ENCODE data around the gene CCL11. TPM values are rescaled to one million over a fixed set of nuclear protein-coding genes. Genes with fewer than 3 reads are reported as not detected.

The CCL11 gene
- total RNA-seq, 3 donors from 2014 or later = not detected

- Mint-ChIP-seq H3K9me3 (no peaks in the 10 kb centered on the region), H3K4me1 (ENCODE audit: low read depth) (no peaks in the 10 kb centered on the region), H3K27me3 (ENCODE audit: low read depth) (peaks cover 34% of the 10 kb centered on the region), H3K4me3 (no peak overlapping the region), H3K36me3 (ENCODE audit: insufficient read depth) (no peaks in the 10 kb centered on the region)
- ATAC-seq (no peak), DNase-seq (no peak)
Measured at GRCh38 chr17:34252444-34253138, 33.0 kb upstream of the CCL11 start.

GRCh38 chr17:34253139-34253525, 32.4 kb upstream of the CCL11 start:
- H3K4me3 Mint-ChIP-seq = no peak overlapping the region
- no peak for DNase-seq
- no peaks in the 10 kb centered on the region for H3K4me1 Mint-ChIP-seq (ENCODE audit: low read depth)
- H3K9me3 Mint-ChIP-seq = no peaks in the 10 kb centered on the region
- H3K27me3 Mint-ChIP-seq (ENCODE audit: low read depth) = peaks cover 34% of the 10 kb centered on the region
- no peak for ATAC-seq
- no peaks in the 10 kb centered on the region for H3K36me3 Mint-ChIP-seq (ENCODE audit: insufficient read depth)

- no peak for ATAC-seq
- Mint-ChIP-seq H3K9me3 (no peaks in the 10 kb centered on the region), H3K36me3 (ENCODE audit: insufficient read depth) (no peaks in the 10 kb centered on the region), H3K27me3 (ENCODE audit: low read depth) (peaks cover 34% of the 10 kb centered on the region), H3K4me1 (ENCODE audit: low read depth) (no peaks in the 10 kb centered on the region), H3K4me3 (no peak overlapping the region)
- no peak for DNase-seq
Measured at GRCh38 chr17:34254146-34254545, 31.4 kb upstream of the CCL11 start.

GRCh38 chr17:34254651-34255380, 30.7 kb upstream of the CCL11 start, which contains the start of gene CCL2:
Gene CCL2 (plus strand): TSS chr17:34255285. CDS start chr17:34255350, 65 bp downstream.
- Mint-ChIP-seq H3K36me3 (ENCODE audit: insufficient read depth) (no peaks in the 10 kb centered on the region), H3K4me3 (no peak within 1 kb of the TSS), H3K9me3 (no peaks in the 10 kb centered on the region), H3K27me3 (ENCODE audit: low read depth) (peaks cover 35% of the 10 kb centered on the region), H3K4me1 (ENCODE audit: low read depth) (no peaks in the 10 kb centered on the region)
- ATAC-seq (no peak), DNase-seq (no peak)

GRCh38 chr17:34255381-34255732, 30.2 kb upstream of the CCL11 start:
- Mint-ChIP-seq H3K9me3 (no peaks in the 10 kb centered on the region), H3K4me1 (ENCODE audit: low read depth) (no peaks in the 10 kb centered on the region), H3K27me3 (ENCODE audit: low read depth) (peaks cover 34% of the 10 kb centered on the region), H3K36me3 (ENCODE audit: insufficient read depth) (no peaks in the 10 kb centered on the region), H3K4me3 (no peak overlapping the region)
- DNase-seq (no peak), ATAC-seq (no peak)

GRCh38 chr17:34255841-34256240, 29.7 kb upstream of the CCL11 start:
- Mint-ChIP-seq H3K36me3 (ENCODE audit: insufficient read depth) (no peaks in the 10 kb centered on the region), H3K4me1 (ENCODE audit: low read depth) (no peaks in the 10 kb centered on the region), H3K9me3 (no peaks in the 10 kb centered on the region), H3K4me3 (no peak overlapping the region), H3K27me3 (ENCODE audit: low read depth) (peaks cover 34% of the 10 kb centered on the region)
- ATAC-seq (no peak), DNase-seq (no peak)

GRCh38 chr17:34257299-34257985, 28.1 kb upstream of the CCL11 start:
- ATAC-seq = no peak
- Mint-ChIP-seq H3K4me1 (ENCODE audit: low read depth) (no peaks in the 10 kb centered on the region), H3K27me3 (ENCODE audit: low read depth) (peaks cover 29% of the 10 kb centered on the region), H3K36me3 (ENCODE audit: insufficient read depth) (no peaks in the 10 kb centered on the region), H3K9me3 (no peaks in the 10 kb centered on the region), H3K4me3 (no peak overlapping the region)
- DNase-seq = no peak

- H3K27me3 Mint-ChIP-seq (ENCODE audit: low read depth) = peaks cover 26% of the 10 kb centered on the region
- no peaks in the 10 kb centered on the region for H3K4me1 Mint-ChIP-seq (ENCODE audit: low read depth)
- no peak for ATAC-seq
- H3K36me3 Mint-ChIP-seq (ENCODE audit: insufficient read depth) = no peaks in the 10 kb centered on the region
- H3K4me3 Mint-ChIP-seq = no peak overlapping the region
- no peak for DNase-seq
- H3K9me3 Mint-ChIP-seq = no peaks in the 10 kb centered on the region
Measured at GRCh38 chr17:34257986-34258326, 27.6 kb upstream of the CCL11 start.

- no peaks in the 10 kb centered on the region for H3K36me3 Mint-ChIP-seq (ENCODE audit: insufficient read depth)
- no peak overlapping the region for H3K4me3 Mint-ChIP-seq
- peaks cover 22% of the 10 kb centered on the region for H3K27me3 Mint-ChIP-seq (ENCODE audit: low read depth)
- ATAC-seq (no peak), DNase-seq (no peak)
- no peaks in the 10 kb centered on the region for H3K9me3 Mint-ChIP-seq
- no peaks in the 10 kb centered on the region for H3K4me1 Mint-ChIP-seq (ENCODE audit: low read depth)
Measured at GRCh38 chr17:34259146-34259545, 26.4 kb upstream of the CCL11 start.

- no peaks in the 10 kb centered on the region for H3K9me3 Mint-ChIP-seq
- H3K27me3 Mint-ChIP-seq (ENCODE audit: low read depth) = peaks cover 24% of the 10 kb centered on the region
- ATAC-seq = no peak
- H3K4me1 Mint-ChIP-seq (ENCODE audit: low read depth) = no peaks in the 10 kb centered on the region
- no peaks in the 10 kb centered on the region for H3K36me3 Mint-ChIP-seq (ENCODE audit: insufficient read depth)
- no peak overlapping the region for H3K4me3 Mint-ChIP-seq
- DNase-seq = no peak
Measured at GRCh38 chr17:34260861-34261260, 24.7 kb upstream of the CCL11 start.

GRCh38 chr17:34261568-34262337, 23.8 kb upstream of the CCL11 start:
- Mint-ChIP-seq H3K27me3 (ENCODE audit: low read depth) (peaks cover 26% of the 10 kb centered on the region), H3K4me1 (ENCODE audit: low read depth) (no peaks in the 10 kb centered on the region), H3K4me3 (no peak overlapping the region), H3K36me3 (ENCODE audit: insufficient read depth) (no peaks in the 10 kb centered on the region), H3K9me3 (no peaks in the 10 kb centered on the region)
- ATAC-seq = no peak
- no peak for DNase-seq

GRCh38 chr17:34265711-34266110, 19.8 kb upstream of the CCL11 start:
- peaks cover 31% of the 10 kb centered on the region for H3K27me3 Mint-ChIP-seq (ENCODE audit: low read depth)
- no peaks in the 10 kb centered on the region for H3K36me3 Mint-ChIP-seq (ENCODE audit: insufficient read depth)
- ATAC-seq = no peak
- H3K9me3 Mint-ChIP-seq = no peaks in the 10 kb centered on the region
- H3K4me3 Mint-ChIP-seq = no peak overlapping the region
- no peaks in the 10 kb centered on the region for H3K4me1 Mint-ChIP-seq (ENCODE audit: low read depth)
- DNase-seq = no peak

- H3K4me1 Mint-ChIP-seq (ENCODE audit: low read depth) = no peaks in the 10 kb centered on the region
- H3K9me3 Mint-ChIP-seq = no peaks in the 10 kb centered on the region
- ATAC-seq (no peak), DNase-seq (no peak)
- H3K36me3 Mint-ChIP-seq (ENCODE audit: insufficient read depth) = no peaks in the 10 kb centered on the region
- H3K27me3 Mint-ChIP-seq (ENCODE audit: low read depth) = peaks cover 47% of the 10 kb centered on the region
- no peak within 1 kb of the TSS for H3K4me3 Mint-ChIP-seq
Measured at GRCh38 chr17:34269969-34270368, 15.6 kb upstream of the CCL11 start, which contains the start of gene CCL7. Gene CCL7 (plus strand): TSS chr17:34270221. CDS start chr17:34270291, 70 bp downstream.

- ATAC-seq (no peak), DNase-seq (no peak)
- Mint-ChIP-seq H3K9me3 (no peaks in the 10 kb centered on the region), H3K36me3 (ENCODE audit: insufficient read depth) (no peaks in the 10 kb centered on the region), H3K4me3 (no peak overlapping the region), H3K4me1 (ENCODE audit: low read depth) (no peaks in the 10 kb centered on the region), H3K27me3 (ENCODE audit: low read depth) (peaks cover 52% of the 10 kb centered on the region)
Measured at GRCh38 chr17:34275881-34276280, 9.7 kb upstream of the CCL11 start.

Measured in activated T-cell treated with anti-CD3 and anti-CD28 coated beads, Interleukin-2, amount 50 U/mL, for 4 hours (primary cell).